GOT3 (cell line): Measurements from ENCODE around the gene SNX20.

Experiments used
- DNase-seq: peaks from one replicate; lab custom pipeline; 2025; ENCODE audit warnings: mixed read lengths; lab: John Stamatoyannopoulos, UW

The SNX20 gene

DNA sequence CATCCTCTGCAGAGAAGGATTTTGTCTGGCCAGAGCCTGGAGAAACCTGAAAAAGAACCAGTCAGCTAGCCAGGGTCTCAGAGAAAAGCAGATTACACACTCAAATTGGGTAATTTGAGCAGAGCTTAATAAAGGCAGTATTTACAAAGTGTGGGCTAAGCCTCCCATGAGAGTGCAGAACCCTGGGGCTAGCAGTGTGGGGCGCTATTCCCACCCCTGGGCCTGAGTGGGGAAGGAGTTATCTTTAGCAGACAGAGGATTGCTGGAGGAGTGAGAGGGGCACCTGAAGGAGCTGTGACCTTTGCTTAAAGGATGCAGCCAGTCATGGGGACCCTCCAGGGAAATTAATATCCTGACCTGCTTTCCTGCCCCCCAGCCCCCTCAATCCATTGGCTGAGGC is 46.2 kb downstream of the SNX20 start:
- DNase-seq: no peak

DNA sequence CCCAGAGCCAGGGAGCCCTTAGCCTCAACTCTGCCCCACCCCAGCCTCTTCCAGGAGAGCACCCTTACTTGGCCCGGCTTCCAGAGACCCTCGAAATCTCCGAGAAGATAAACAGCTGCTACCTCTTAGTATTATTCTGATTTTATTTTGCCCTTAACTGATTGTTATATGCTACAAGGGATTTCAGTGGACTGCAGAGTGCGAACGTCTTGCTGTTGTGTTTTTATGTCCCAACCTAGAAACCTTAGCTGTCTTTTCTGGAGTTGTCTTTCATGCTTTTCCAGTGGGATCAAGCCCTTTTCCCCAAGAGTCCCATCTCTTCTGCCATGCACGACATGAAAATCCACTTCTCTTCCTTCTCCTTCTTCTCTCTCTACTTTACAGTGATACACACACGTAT is 47.0 kb downstream of the SNX20 start:
- no peak for DNase-seq

DNA sequence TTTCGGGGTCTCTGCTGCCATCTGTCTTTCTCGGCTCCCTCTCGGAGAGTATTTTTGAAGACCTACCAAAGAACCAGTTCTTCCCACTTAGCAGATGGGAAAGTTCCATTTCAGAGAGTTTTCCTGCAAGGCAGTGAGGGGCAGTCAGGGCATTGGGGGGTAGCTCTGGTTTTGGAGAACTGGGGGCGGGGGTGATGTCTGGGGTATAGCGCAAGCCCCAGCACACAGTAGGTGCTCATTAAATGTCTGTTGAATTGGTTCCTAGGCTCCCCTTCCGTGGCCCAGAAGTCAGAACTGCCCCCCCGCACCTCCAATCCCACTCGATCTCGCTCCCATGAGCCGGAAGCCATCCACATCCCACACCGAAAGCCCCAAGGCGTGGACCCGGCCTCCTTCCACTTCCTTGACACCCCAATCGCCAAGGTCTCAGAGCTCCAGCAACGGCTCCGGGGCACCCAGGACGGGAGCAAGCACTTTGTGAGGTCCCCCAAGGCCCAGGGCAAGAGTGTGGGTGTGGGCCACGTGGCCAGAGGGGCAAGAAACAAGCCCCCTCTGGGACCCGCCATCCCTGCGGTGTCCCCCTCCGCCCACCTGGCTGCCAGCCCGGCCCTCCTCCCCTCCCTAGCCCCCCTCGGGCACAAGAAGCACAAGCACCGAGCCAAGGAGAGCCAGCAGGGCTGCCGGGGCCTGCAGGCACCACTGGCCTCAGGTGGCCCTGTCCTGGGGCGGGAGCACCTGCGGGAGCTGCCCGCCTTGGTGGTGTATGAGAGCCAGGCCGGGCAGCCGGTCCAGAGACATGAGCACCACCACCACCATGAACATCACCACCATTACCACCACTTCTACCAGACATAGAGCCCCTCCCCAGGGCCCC is 47.9 kb downstream of the SNX20 start:
- DNase-seq: no peak

DNA sequence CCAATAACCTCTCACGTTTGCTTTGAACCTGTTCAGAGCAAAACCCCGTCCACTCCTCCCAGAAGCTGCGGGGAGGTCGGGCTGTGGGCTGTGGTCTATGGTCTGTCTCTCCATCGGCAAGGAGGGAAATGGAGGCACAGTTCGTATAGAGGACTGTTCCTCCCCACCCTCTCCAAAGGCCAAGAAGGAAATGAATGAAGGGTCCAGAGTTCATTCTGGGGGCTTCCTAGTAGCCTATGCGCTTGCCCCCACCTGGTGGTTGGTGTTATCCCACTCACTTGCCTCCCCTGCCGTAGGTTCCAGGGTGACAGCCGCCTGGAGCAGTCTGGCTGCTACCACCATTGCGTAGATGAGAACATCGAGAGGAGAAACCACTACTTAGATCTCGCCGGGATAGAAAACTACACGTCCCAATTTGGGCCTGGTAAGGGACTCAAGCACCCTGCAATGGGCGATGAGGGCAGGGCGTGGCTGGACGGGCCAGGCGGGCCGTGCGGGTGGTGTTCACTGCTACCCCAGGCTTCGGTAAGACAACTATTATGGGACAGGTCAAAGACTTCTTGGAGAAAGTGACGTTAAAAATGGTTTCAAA is 49.0 kb downstream of the SNX20 start:
- DNase-seq: no peak

DNA sequence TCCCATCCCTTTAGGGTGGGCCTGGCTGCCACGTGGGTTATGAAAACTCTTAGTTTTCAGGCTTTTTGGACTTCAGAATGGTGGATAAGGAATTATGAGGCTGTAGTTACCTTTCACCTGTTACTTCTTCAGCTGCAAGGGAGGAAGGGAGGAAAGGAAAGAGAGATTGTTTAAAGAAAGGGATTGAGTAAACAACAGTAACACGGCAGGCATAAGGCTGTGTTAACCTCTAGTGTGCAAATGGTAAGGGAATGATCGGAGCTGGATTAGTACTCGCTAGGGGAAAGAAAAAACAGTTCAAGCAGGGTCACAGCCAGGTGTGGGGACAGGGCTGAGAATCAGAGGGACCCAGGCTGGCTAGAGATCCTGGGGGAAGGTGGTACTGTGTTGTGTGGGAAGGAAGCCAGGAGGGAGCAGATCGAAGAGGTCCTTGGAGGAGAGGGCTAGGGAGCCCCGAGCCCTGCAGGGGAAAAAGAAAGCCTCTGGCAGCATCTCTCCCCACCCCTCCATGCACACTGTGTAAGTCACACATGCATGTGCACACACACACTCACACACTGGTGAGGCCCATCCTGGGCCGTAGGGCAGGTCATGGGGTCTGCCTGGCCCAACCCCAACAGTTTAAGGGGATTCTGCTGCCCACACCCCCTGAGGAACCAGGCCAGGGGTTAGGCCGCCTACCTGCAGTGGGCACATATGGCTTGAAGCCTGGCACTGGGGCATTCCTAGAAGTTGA is 49.7 kb downstream of the SNX20 start:
- DNase-seq: no peak

DNA sequence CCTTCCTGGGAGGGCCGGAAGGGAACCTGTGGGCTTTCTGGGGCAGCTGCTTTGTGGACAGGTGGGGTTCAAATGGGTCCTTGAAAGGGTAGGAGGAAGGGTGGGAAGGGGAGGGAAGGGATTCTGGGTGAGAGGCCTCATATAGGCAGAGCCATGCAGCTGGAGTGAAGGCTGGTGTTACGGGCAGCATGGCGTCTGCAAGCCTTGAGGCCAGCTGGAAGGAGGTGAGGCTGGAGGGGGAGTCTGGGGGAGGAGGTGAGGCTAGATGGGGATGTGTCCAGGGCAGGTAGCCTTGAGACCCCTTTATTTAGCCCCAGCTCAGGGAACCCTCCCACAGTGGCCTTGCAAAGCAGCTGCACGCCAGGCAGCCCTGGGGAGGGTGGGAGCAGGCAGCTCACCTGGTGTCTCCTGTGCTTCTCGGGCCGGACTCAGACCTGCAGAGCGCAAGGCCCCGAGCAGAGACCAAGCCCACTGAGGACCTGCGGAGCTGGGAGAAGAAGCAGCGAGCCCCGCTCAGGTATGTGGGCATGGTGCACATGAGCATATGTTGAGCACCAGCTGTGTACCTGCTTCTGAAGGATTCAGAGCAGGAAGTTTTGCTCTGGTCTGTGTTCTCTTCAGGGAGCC is 50.6 kb downstream of the SNX20 start:
- DNase-seq: no peak

DNA sequence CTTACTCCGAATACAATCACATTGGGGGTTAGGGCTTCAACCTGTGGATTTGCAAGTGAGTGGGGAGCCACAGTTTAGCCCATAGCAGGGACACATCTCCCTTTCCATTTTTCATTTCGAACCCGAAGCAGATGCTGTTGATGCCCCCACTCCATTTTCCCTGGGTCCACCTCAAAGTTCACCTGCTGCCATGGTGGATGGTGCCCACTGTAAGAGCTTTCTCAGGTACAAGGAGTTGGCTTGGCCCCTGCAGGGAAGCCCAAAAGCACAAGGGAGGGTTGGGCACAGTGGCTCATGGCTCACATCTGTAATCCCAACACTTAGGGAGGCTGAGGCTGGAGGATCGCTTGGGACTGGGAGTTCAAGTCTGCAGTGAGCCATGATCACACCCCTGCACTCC is 51.8 kb downstream of the SNX20 start:
- DNase-seq: no peak

DNA sequence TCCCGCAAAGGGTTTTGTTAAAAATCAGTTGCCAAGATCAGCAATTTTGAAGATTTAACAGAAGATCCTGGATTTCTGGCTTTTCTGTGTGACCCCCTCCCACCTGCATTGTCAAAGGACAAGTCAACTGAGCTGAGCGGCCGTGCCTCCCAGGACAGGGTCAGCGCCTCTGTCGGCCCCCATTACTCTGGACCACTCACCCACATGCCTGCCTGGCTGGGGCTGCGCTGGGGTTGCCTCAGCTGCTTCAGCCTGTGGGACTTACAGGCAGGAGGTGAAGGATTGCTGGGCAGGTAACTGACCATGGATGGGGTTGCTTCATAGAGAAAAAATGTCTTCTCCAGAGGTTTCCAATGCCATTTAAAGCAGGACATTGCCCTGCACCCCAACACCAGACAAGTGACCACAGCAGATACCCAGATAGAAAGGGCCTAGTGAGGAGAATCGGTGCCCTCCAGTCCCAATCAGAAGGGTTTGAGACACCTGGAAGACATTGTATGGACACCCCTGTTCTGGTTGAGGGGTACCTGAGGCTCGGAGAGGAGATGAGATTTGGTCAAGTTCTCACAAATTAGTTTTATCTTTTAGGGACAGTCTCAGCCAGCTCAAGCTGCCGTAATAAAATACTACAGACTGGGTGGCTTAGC is 52.8 kb downstream of the SNX20 start:
- DNase-seq: no peak

DNA sequence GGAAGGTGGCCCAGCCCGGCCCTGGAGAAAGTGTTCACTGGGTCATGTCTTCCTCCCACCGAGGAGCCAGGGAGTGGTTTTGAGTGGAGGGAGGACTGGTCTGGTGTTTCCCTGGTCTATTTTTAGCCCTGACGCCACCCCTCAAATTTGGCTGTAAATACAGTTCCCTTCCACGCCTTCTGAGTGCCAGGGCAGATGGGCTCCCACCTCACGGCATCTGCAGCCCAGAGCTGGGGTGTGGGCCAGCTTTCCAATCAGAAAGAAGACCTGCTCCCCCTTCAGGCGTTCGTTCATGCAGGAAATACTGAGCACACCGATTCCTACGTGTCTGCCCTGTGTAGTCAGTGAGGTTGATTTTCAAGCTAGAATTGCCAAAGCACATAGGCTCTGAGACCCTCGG is 53.7 kb downstream of the SNX20 start:
- DNase-seq: no peak

DNA sequence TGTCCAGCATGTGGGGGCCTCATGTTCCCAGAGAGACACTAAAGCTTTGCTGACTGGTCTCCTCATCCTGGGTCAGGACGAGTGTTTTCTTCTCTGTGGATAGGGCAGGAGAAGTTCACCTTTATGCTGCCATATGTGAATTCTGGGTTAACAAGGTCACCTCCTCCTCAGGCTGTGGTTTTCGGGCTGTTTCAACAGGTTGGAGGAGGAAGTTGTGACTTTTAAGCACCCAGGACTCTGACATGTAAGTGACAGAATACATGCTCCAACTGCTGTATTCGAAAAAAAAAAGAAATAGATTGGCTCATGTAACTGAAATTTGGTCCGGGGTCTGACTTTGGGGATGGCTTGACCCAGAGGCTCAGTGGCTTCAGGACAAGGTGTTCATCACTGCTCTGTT is 54.2 kb downstream of the SNX20 start:
- DNase-seq: no peak

DNA sequence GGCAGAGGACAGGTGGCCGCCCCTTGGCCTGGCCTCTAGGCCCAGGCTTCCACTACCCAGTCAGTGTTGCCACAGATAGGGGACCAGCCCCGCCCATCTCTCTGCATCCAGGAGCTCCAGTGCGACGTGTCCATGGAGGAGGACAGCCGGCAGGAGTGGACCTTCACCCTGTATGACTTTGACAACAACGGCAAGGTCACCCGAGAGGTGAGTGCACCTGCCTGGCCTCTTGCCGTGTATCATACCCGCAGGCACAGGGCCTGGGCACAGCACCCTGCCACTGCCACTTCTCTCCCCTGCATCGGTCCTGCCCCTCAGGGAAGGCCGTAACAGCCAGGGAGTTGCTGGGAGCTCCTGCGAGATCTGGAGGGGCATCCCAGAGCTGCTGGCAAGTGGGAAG is 55.7 kb downstream of the SNX20 start:
- DNase-seq: no peak

DNA sequence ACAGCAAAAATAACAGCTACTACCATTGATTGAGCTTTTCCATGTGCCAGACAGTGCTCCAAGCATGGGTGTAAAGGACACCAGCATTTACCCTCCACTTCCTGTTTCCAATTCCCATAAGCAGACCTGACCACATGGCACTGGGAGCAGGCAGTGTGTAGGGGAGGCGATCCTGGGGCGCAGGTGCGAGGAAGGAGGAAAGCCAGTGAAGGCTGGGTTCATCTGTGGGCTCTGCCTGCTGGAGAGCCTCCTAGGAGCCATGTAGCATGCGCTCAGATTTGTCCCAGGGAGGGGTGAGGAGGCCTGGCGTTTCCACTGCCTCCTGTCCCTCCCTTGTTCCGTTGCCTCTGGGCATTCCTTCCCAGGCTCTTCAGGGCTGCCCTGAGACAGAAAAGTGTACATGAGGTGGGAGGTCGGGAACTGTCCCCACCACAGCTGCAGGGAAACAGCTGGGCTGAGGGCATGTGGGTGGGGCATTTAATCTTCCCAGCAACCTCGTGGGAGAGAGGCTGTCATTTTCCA is 56.6 kb downstream of the SNX20 start:
- no peak for DNase-seq

DNA sequence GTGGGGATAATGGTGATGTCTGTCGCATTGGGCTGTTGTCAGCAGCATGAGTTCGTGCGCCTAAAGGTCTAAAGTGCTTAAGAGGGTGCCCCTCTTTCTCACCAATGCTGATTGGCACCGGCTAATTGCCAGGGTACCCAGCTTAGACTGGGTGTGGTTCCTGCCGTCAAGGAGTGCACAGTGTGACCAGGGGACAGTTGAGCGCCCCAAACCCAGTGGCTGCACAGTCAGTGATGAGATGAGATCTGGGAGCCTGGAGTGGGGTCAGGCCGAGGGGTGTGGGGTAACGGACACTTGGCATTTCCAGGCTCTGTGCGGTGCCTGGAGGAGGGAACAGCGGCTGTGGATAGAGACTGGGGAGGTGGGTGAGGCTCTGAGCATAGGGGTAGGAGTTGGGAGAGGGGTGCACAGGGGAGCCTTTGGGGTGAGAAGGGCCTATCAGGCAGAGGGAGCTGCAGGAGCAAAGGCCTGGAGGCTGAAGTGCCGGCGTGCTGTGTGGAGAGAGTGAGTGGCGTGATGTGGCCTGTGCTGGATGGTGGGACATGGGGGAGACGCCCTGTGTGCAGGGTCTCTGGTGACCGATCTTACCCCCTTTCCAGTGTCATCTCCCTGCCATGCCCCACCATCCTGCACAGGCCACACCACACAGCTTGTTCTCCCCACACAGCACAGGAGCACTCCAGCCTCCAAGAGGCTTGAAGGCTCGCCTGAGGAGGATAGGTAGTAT is 58.3 kb downstream of the SNX20 start:
- DNase-seq: no peak

DNA sequence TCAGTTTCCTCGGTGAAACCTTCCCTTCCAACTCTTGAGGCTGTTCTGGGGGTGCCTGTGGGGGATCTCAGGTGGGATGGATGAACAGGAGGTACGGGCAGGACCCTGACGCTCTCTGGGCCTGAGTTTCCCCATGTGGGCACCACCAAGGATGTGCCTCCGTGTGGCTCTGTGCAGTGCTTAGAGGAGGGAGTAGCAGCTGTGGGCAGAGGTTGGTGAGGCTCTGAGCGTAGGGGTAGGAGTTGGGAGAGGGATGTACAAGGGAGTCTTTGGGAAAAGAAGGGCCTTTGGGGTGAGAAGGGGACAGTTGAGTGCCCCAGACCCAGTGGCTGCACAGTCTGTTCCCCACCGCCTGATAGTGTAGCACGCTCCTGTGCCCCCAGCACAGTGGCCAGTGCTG is 59.1 kb downstream of the SNX20 start:
- DNase-seq: no peak
